Activated CD8-positive, alpha-beta T cell treated with anti-CD3 and anti-CD28 coated beads for 36 hours (primary cell): ENCODE results near the gene MYO3B. TPM values are rescaled to one million over a fixed set of nuclear protein-coding genes. Genes with fewer than 3 reads are reported as not detected.

Experiments used
- ATAC-seq: fragments of 200-7000 bp; cut with Tn5 transposase; one replicate; pipeline ENCODE4 v1.10.0; 2021; ENCODE audit warnings: mild to moderate bottlenecking, moderate library complexity
- CTCF ChIA-PET: fragments of 350-600 bp; sonication (Branson Sonifier 250); formaldehyde crosslinking; loops from one replicate; lab custom pipeline; 2021; ENCODE audit warnings: antibody characterized with exemption; lab: Charles Lee
- POLR2A ChIA-PET: fragments of 350-600 bp; sonication (Branson Sonifier 250); formaldehyde crosslinking; loops from one replicate; lab custom pipeline; 2021; ENCODE audit warnings: antibody characterized with exemption; lab: Charles Lee
- DNase-seq: peaks from one replicate; pipeline ENCODE4 v3.0.0-alpha.2; 2020
- H3K27ac Mint-ChIP-seq: one replicate; pipeline ENCODE4 v1.8.0; 2021; ENCODE audit warnings: mild to moderate bottlenecking, mixed read lengths
- H3K27me3 Mint-ChIP-seq: one replicate; pipeline ENCODE4 v1.8.0; 2021; ENCODE audit warnings: mixed read lengths
- H3K36me3 Mint-ChIP-seq: one replicate; pipeline ENCODE4 v1.8.0; 2021; ENCODE audit warnings: low read depth, mixed read lengths
- H3K4me1 Mint-ChIP-seq: one replicate; pipeline ENCODE4 v1.8.0; 2021; ENCODE audit warnings: low read depth, mixed read lengths
- H3K4me3 Mint-ChIP-seq: one replicate; pipeline ENCODE4 v1.8.0; 2021; ENCODE audit warnings: mild to moderate bottlenecking, moderate library complexity, mixed read lengths
- H3K9me3 Mint-ChIP-seq: one replicate; pipeline ENCODE4 v1.8.0; 2021; ENCODE audit warnings: mixed read lengths
- CTCF ChIP-seq: fragments of 200-600 bp; IDR thresholded peaks from one replicate; pipeline ENCODE4 v1.8.0; 2022; ENCODE audit warnings: antibody characterized with exemption, mild to moderate bottlenecking
- intact Hi-C: fragments of 100-400 bp; cut with micrococcal nuclease; formaldehyde crosslinking; loops from one replicate; pipeline ENCODE4 v1.10.0; 2022
- total RNA-seq, 2 experiments: library from RNA; stranded (reverse); gene quantifications; one replicate each; pipeline ENCODE4 v1.2.3, GENCODE V29; 2021

MYO3B gene
- total RNA-seq, 2 experiments from 2014 or later, result 0.09 to 0.20 TPM

DNA sequence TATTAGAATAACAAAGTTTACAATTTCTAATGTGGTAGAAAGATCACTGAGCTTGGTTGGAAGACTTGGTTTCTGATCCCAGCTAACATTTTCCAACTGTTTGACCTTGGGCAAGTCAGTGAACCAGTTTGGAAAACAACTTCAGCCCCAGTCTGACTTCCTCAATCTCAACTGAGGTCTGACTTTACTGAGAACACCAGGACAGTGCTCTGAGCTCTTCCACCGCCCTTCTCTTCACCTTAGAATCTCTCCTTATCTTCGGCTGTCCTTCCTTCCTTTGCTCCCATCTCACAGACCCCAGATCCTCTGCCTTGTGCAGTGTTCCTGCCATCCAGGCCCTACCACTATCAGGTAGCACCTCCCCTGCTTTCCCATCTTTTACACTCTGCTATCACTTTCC lies 343.4 kb downstream of the MYO3B start:
- ChIA-PET CTCF (interaction anchor here (1.2 kb wide), 1 partner anchor 13 kb away, joined by 3 read pairs; no protein-coding TSS in a partner anchor), POLR2A (no interaction called here)
- Mint-ChIP-seq H3K27me3 (no peaks in the 10 kb centered on the region), H3K36me3 (no peaks in the 10 kb centered on the region), H3K27ac (no peak overlapping the region), H3K4me1 (peaks cover 2% of the 10 kb centered on the region), H3K4me3 (no peak overlapping the region), H3K9me3 (no peaks in the 10 kb centered on the region)
- DNase-seq, result no peak
- no peak for TF ChIP-seq CTCF
- intact Hi-C loops, result no loop called here
- ATAC-seq, result no peak

DNA sequence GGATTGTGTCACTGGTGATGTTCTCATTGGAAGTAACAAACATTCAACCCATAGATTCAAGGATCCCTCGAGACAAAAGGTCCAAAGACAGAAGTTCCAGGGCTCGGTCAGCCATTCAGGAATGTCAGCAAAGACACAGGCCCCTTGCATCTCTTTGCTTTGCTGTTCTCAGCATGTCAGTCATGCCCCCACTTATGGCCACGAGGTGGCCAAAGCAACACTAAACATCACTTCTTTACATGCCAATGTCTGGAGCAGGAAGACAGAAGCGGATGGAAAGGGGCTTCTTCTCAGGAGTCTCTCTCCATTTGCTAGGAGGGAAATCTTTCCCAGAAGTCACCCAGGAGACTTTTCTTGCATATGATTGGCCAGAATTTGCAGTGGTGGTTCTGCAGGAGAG lies 345.6 kb downstream of the MYO3B start:
- no peak for TF ChIP-seq CTCF
- H3K4me3 Mint-ChIP-seq, result no peak overlapping the region
- ChIA-PET CTCF (interaction anchor here (1.0 to 1.1 kb wide), 2 partner anchors 17 to 114 kb away, joined by 3 read pairs; no protein-coding TSS in a partner anchor), POLR2A (interaction anchor here (0.7 kb wide), 1 partner anchor 199 kb away, joined by 3 read pairs; no protein-coding TSS in a partner anchor)
- peaks cover 2% of the 10 kb centered on the region for H3K4me1 Mint-ChIP-seq
- DNase-seq (no peak), ATAC-seq (no peak)
- H3K27me3 Mint-ChIP-seq, result no peaks in the 10 kb centered on the region
- H3K36me3 Mint-ChIP-seq, result no peaks in the 10 kb centered on the region
- H3K9me3 Mint-ChIP-seq, result no peaks in the 10 kb centered on the region
- intact Hi-C loops, result no loop called here
- no peak overlapping the region for H3K27ac Mint-ChIP-seq

- no peak for ATAC-seq
- no peak for TF ChIP-seq CTCF
- no peak overlapping the region for H3K27ac Mint-ChIP-seq
- no peak for DNase-seq
- peaks cover 4% of the 10 kb centered on the region for H3K27me3 Mint-ChIP-seq
- no peak overlapping the region for H3K4me3 Mint-ChIP-seq
- ChIA-PET CTCF (interaction anchor here (1.4 kb wide), 1 partner anchor 18 kb away, joined by 3 read pairs; no protein-coding TSS in a partner anchor), POLR2A (interaction anchor here (0.7 kb wide), 1 partner anchor 834 kb away, joined by 3 read pairs; no protein-coding TSS in a partner anchor)
- intact Hi-C loops, result no loop called here
- H3K4me1 Mint-ChIP-seq, result peaks cover 2% of the 10 kb centered on the region
- no peaks in the 10 kb centered on the region for H3K9me3 Mint-ChIP-seq
- no peaks in the 10 kb centered on the region for H3K36me3 Mint-ChIP-seq
Measured at GRCh38 chr2:170524828-170525565, 347.1 kb downstream of the MYO3B start.

DNA sequence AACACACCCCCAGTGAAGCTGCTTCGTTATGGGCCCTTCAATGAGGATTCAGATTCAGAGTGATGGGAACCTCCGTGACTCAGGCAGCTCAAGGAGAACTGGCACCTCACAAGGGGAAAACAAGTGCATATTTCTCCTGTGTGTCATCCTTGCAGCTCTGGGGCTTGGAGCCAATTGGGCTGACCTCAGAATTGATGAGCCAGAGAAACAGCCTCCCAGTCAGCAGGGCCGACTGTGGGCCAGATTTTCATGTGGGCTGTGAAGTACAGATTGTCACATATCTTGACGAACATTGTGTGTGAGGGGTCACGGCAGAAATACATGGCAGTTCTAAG lies 347.6 kb downstream of the MYO3B start:
- intact Hi-C loops, result no loop called here
- Mint-ChIP-seq H3K27me3 (peaks cover 8% of the 10 kb centered on the region), H3K4me3 (no peak overlapping the region), H3K27ac (no peak overlapping the region), H3K9me3 (no peaks in the 10 kb centered on the region), H3K36me3 (no peaks in the 10 kb centered on the region), H3K4me1 (peaks cover 2% of the 10 kb centered on the region)
- no peak for ATAC-seq
- ChIA-PET POLR2A (interaction anchor here (0.7 kb wide), 1 partner anchor 833 kb away, joined by 3 read pairs; no protein-coding TSS in a partner anchor), CTCF (interaction anchor here (1.4 kb wide), 1 partner anchor 19 kb away, joined by 3 read pairs; no protein-coding TSS in a partner anchor)
- TF ChIP-seq CTCF, result no peak
- no peak for DNase-seq

- CTCF ChIA-PET, result interaction anchor here (0.8 to 1.3 kb wide), 3 partner anchors 119 to 283 kb away, joined by 3 to 4 read pairs (median 4); no protein-coding TSS in a partner anchor
- Mint-ChIP-seq H3K27ac (no peak overlapping the region), H3K36me3 (no peaks in the 10 kb centered on the region), H3K9me3 (no peaks in the 10 kb centered on the region), H3K4me1 (no peaks in the 10 kb centered on the region), H3K4me3 (no peak overlapping the region), H3K27me3 (peaks cover 9% of the 10 kb centered on the region)
- POLR2A ChIA-PET, result no interaction called here
- DNase-seq (no peak), ATAC-seq (no peak)
- TF ChIP-seq CTCF, result no peak
- intact Hi-C loops, result no loop called here
Measured at GRCh38 chr2:170530284-170530745, 352.4 kb downstream of the MYO3B start.
